GM10266 (cell line): ENCODE measurements around the gene HOXA10.

Experiments
- DNase-seq: peaks from one replicate; pipeline ENCODE4 v3.0.0; 2012; ENCODE audit errors: extremely low spot score
- TF ChIP-seq, protein P1 (sequence below): IDR thresholded peaks from 2 replicates; pipeline ENCODE4 v1.5.1; 2012; ENCODE audit warnings: mild to moderate bottlenecking, low read depth; ENCODE audit not compliant: control insufficient read depth, insufficient read depth; ENCODE audit errors: missing control alignments

Gene HOXA10

DNA sequence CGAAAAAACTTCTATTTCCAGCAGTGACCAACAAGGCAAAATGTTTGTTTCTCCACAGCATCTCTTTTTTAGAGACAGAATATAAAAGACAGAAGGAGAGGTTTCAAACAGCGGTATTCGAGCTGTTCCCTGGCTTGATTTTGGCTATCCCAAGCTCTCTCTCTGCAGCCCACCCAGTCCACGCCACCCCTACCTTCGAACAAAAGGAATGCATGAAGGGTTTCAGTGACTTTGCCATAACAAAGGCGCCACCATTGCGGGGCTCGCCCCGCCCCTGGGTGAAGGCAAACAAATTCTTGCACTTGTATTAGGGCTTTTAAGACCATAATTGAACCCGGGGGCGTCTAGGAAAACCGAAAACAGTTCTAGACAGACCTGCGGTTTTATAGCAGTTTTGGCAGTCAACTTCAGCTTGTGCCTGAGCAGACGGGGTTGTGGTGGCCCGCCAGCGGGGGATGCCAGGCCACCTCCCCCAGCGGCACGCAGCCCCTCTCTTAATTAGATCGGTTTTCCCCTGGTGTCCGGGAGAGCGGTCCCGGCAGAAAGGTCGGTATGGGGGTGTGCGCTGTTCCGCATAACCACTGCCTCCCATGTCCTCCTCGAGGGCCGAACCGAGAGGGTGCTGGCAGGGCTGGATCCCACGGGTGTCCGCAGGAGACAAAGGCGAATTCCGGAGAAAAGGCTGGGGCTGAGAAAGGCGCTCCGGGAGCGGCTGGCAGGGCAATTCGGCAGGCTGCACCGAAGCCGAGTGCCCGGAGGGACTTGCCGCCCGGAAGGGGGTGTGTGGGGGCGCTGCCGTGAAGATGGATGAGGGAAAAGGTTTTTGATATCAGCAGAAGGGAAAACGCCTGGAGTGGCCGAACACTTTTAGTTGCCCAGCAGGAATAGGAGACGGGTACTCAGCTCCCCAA lies 13.6 kb upstream of the HOXA10 start:
- DNase-seq, result no peak
- TF ChIP-seq, protein P1, sequence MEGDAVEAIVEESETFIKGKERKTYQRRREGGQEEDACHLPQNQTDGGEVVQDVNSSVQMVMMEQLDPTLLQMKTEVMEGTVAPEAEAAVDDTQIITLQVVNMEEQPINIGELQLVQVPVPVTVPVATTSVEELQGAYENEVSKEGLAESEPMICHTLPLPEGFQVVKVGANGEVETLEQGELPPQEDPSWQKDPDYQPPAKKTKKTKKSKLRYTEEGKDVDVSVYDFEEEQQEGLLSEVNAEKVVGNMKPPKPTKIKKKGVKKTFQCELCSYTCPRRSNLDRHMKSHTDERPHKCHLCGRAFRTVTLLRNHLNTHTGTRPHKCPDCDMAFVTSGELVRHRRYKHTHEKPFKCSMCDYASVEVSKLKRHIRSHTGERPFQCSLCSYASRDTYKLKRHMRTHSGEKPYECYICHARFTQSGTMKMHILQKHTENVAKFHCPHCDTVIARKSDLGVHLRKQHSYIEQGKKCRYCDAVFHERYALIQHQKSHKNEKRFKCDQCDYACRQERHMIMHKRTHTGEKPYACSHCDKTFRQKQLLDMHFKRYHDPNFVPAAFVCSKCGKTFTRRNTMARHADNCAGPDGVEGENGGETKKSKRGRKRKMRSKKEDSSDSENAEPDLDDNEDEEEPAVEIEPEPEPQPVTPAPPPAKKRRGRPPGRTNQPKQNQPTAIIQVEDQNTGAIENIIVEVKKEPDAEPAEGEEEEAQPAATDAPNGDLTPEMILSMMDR, result no peak

DNA sequence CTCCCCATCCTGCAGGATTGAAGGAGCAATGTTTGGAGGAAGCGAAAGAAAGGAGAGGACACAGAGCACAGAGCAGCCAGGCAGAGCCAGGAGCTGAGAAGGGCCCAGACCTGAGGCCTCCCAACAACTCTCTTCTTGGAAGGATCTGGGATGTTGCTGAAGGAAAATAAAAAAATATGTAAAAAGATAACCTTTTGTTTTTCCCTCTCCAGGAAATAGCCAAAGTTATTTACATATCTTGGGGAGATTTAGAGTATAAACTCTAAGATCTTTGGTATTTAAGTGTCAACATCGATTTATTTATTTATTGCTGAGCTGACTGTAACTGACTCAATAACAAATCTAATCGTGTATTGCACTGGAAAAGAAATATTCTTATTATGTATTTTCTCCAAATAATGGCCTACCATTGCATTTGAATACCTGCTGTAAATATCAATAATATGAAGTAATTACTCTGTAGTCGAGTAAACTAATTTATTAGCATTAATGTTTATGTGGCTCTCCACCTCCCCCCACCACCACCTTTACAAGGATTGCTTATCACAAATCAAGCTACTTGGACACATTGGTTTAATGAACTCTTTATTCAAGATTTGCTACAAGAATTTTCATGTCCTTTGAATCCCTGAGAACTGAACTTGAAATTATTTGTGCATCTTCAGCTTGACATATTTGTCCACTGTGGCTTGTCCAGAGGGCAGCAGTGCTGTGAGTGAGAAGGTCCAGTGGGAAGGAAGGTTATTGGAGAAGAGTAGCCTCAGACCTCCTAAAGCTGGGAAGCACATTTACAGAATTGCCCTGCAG lies 12.8 kb upstream of the HOXA10 start:
- DNase-seq, result no peak

DNA sequence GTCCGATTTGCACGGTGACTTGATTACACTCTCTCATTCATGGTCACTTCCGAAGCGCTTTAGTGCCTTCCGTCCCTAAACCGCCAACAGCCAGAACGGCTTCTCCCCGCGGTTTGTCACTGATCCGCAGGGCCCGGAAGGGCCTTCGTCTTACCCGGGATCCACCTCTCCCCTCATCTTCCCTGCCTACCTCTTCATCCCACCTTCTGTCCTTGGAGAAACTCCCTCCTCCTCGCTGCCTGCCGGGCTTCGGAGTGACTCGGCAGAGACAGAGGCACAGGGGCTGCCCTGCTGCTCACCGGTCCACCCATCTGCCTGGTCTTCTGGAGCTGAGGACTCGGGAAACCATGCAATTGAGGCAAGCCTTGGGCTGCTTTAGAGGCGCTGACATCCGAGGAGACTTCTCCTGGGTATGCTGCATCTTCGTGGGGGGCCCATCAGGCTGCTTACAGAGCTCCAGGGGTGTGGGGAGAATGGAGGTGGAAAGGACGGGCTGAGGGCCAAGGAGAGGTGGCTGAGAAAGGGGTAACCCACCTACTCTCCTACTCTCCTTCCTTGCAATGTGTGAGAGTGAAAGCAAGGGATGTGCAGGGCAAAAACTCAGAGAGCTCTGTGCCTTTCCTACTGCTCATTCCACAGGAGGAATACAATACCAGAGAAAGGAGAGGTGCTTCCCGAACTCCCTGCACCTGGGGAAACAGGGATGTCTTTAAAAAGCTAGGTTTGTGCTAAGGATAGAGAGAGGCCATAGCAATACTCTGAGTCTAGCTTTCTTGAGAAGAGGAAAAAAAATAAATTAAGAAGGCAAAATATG lies 11.9 kb upstream of the HOXA10 start:
- DNase-seq, result no peak
- TF ChIP-seq, protein P1, result no peak

More for the DNA sequence above, 12.8 kb upstream of the HOXA10 start:
- TF ChIP-seq, protein P1, result no peak

DNA sequence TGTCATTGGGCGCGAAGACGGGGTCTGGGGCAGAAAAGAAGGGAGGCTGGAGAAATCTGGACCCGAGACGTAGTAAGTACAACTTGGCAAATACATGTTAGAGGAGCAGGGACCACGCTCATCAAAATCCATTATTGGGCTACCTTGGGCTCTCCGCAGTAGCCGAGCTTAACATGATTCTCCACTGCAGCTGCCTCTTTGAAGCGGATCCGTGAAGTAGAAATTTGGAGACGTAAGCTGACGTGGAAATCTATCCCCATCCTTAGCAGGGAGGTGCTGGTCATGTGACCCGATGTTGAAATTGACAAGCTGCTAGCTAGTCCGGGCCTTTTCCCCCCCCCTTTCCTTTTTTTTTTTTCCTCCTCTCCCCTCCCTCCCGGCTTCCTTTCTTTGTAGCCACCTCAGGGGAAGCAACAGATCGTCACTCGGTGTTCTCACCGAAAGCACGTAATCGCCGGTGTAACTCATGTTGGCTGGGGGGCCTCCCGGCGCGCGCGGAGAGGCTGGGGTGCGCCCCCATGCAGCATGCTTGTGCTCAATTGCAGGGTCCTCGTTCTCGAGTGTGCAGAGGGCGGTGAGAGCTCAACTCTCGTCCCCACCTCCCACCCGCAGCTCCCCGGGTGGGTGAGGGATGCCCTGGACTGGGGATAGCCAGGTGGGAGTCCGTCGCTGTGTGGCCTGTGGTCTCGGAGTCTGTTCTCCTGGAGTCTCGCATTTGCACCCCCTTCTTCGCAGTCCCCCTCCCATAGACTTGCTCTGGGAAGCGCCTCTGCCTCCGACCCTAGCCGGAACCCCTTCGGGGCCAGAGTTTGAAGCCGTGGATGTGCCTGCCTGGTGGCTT lies 11.1 kb upstream of the HOXA10 start, which contains the start of gene HOXA11:
Gene HOXA11 (minus strand): TSS at position 220 of the 841 bp plus-strand sequence. CDS start 88 bp downstream, at position 132.
- DNase-seq, result no peak
- TF ChIP-seq, protein P1, result no peak

DNA sequence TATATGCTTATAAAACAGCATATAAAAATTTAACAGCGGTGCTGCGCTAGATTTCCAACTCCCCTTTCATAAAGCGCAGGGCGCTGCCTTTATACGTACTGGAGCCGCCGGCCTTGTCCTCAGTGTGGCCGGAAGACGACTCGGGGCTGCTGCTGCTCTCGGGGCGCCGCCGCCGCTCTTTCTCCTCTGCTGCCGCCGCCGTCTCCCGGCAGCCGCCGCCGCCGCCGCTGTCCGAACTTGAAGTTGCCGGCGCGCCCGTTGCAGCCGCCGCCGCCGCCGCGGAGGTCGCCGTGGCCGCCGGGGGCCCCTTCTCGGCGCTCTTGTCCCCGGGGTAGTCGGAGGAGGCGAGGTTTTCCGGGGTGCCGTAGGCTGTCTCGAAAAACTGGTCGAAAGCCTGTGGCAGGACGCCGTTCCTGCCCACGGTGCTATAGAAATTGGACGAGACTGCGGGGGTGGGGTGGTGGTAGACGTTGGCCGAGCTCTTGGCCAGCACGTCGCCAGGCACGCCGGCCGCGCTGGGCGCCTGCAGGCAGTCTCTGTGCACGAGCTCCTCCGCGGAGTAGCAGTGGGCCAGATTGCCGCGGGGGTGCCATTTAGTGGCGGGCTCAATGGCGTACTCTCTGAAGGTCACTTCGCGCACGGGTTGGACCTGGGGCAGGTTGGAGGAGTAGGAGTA lies 10.4 kb upstream of the HOXA10 start:
- TF ChIP-seq, protein P1, result no peak
- DNase-seq, result no peak
